Glomerular visceral epithelial cell (primary cell): Measurements from ENCODE around the gene PDS5A.
"Not testable (repeated sequence)": the region's sequence is repeated elsewhere in the genome, so short reads cannot be mapped to it uniquely, and the experiment has no call there.

Experiments used
- DNase-seq: peaks from one replicate; pipeline ENCODE4 v3.0.0-alpha.2; 2016; ENCODE audit errors: extremely low spot score

The PDS5A gene

GRCh38 chr4:39825741-39826231 lies 151.9 kb downstream of the PDS5A start:
- DNase-seq, result peak; percentile 45

DNA sequence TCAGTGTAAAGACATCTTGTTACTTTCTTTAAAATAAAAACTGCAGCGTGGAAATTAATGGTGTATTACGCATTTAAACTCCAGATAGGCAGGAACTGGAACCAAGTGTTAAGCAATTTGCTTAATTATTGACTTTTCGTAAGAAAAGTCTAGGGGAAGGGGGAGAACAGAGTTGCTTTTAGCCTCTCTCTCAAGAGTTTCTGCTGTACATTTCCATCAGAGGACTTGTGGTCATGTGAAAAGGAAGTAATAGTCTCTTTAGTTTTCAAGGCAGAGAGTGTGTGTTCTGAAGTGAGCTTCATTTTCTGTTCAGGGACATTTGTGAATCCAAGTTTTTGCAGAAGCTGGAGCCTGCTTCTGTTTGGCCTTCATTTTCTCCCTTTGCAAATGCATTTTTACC lies 152.6 kb downstream of the PDS5A start:
- peak; percentile 42 for DNase-seq

GRCh38 chr4:39823191-39823590 lies 154.5 kb downstream of the PDS5A start:
- no peak for DNase-seq

DNA sequence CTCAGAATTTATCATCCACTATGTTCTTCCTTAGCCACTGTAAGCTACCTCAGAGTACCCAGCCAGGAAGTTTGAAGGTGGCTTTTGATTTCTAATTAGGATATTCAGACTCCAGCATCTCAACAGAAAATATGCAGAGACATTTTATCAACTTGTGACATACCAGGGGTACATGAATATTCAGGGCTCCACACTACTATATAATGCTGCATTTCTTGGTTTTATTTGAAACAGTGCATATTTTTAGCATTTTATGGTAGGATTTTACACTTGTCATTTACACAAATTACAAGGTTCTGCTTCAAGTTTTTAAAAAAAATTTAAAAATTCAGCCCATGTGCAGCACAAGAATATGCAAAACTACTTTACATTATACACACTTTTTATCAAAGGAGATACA lies 155.0 kb downstream of the PDS5A start:
- DNase-seq, result no peak

GRCh38 chr4:39821951-39822350 lies 155.8 kb downstream of the PDS5A start:
- DNase-seq, result no peak

- DNase-seq, result no peak
Measured at GRCh38 chr4:39820186-39820585, 157.5 kb downstream of the PDS5A start.

- no peak for DNase-seq
Measured at GRCh38 chr4:39818646-39819045, 159.1 kb downstream of the PDS5A start.

- no peak for DNase-seq
Measured at GRCh38 chr4:39814403-39815185, 163.1 kb downstream of the PDS5A start.

DNA sequence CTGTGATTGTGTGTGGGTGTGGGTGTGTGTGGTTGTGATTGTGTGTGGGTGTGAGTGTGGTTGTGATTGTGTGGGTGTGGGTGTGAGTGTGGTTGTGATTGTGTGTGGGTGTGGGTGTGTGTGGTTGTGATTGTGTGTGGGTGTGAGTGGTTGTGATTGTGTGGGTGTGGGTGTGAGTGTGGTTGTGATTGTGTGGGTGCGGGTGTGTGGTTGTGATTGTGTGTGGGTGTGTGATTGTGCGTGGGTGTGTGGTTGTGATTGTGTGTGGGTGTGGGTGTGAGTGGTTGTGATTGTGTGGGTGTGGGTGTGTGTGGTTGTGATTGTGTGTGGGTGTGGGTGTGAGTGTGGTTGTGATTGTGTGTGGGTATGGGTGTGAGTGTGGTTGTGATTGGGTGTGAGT lies 163.9 kb downstream of the PDS5A start:
- not testable (repeated sequence) for DNase-seq

DNA sequence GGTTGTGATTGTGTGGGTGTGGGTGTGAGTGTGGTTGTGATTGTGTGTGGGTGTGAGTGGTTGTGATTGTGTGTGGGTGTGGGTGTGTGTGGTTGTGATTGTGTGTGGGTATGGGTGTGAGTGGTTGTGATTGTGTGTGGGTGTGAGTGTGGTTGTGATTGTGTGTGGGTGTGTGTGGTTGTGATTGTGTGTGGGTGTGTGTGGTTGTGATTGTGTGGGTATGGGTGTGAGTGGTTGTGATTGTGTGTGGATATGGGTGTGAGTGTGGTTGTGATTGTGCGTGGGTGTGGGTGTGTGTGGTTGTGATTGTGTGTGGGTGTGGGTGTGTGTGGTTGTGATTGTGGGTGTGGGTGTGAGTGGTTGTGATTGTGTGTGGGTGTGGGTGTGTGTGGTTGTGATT lies 164.7 kb downstream of the PDS5A start:
- not testable (repeated sequence) for DNase-seq

- DNase-seq, result no peak
Measured at GRCh38 chr4:39812500-39812899, 165.2 kb downstream of the PDS5A start.

- DNase-seq, result no peak
Measured at GRCh38 chr4:39808231-39808749, 169.4 kb downstream of the PDS5A start.

- no peak for DNase-seq
Measured at GRCh38 chr4:39802005-39802404, 175.7 kb downstream of the PDS5A start.

DNA sequence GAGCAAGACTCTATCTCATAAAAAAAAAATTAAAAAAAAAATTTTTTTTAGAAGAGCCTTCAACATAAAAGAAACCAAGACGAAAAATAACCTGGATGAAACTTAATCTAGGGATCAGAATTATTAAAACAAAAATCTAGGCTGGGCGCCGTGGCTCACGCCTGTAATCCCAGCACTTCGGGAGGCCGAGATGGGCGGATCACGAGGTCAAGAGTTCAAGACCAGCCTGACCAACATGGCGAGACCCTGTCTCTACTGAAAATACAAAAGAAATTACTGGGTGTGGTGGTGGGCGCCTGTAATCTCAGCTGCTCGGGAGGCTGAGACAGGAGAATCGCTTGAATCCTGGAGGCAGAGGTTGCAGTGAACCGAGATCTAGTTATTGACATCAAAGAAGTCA lies 184.7 kb downstream of the PDS5A start:
- DNase-seq, result not testable (repeated sequence)

DNA sequence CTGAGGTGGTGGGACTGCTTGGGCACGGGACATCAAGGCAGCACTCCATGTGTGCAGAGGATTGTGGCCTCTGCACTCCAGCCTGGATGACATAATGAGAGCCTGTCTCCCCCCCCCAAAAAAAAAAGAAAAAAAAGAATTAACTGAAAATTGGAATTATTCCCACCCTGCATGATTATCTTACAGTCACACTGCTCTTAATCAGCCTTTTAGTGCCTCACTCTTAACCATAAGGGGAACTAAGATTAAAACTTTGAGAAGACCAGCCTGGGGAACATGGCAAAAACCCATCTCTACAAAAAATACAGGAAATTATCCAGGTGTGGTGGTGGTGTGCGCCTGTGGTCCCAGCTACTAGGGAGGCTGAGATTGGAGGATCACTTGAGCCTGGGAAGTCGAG lies 185.2 kb downstream of the PDS5A start:
- no peak for DNase-seq

DNA sequence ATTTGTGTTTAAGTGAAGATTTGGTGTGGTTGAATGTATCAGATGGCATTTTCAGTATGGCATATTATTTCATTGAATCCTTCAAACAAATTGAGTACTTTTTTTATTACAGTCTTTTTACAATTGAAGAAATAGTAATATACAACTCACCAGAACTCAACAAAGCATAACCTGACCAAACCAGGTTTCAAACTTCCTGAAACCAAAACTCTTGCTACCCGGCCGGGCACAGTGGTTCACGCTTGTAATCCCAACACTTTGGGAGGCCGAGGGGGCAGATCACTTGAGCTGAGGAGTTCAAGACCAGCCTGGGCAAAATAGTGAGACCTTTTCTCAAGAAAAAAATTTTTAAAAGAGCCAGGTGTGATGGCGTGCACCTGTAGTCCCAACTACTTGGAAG lies 185.6 kb downstream of the PDS5A start:
- no peak for DNase-seq

- no peak for DNase-seq
Measured at GRCh38 chr4:39786838-39787237, 190.9 kb downstream of the PDS5A start.

GRCh38 chr4:39785083-39785482 lies 192.6 kb downstream of the PDS5A start:
- DNase-seq, result no peak

DNA sequence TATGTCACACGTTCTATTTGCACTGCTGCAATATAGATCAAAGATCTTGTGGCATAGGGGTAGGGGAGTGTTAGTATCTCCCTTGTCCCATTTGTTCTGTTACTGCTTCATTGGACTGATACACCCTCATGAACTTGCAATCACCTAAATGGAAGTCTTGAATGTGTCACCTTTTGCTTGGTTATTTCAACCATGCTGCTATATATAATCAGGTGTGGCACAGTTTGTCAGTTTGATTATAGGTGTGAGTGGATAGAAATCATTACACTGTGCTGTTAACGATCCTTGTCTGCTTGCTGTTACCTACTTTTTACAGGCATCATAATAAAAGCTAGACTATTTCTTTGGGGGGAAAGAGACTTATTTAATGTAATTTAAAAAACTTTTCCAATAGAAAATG lies 195.7 kb downstream of the PDS5A start:
- DNase-seq, result not testable (repeated sequence)
